Cardiac fibroblast (primary cell): ENCODE data around the gene TGDS.
A peak's percentile ranks its signal among the peaks of the same experiment; 100 is the strongest.

Experiments used
- DNase-seq, 2 donors: peaks; one replicate each; pipeline versions ENCODE4 v3.0.0 to v3.0.0-alpha.2; 2010; ENCODE audit warnings: low read depth in 2 of 2
- H3K4me3 ChIP-seq, 2 donors: replicated peaks in 1 of 2; 1 replicate in 1 of 2; 2 replicates in 1 of 2; pipeline ENCODE4 v1.5.1; 2011; ENCODE audit warnings: low read depth in 2 of 2, low read length in 2 of 2, mild to moderate bottlenecking in 2 of 2, moderate library complexity in 1 of 2
- CTCF ChIP-seq: IDR thresholded peaks from one replicate; pipeline ENCODE4 v1.5.1; 2011; ENCODE audit warnings: low read depth, mild to moderate bottlenecking, low read length, inconsistent platforms

The TGDS gene

GRCh38 chr13:94588541-94588940, 7.4 kb downstream of the TGDS start:
- TF ChIP-seq CTCF: no peak
- DNase-seq: no peak
- H3K4me3 ChIP-seq: no peak overlapping the region

GRCh38 chr13:94586371-94586770, 9.6 kb downstream of the TGDS start:
- TF ChIP-seq CTCF: no peak
- no peak overlapping the region for H3K4me3 ChIP-seq
- no peak for DNase-seq

- no peak overlapping the region for H3K4me3 ChIP-seq
- TF ChIP-seq CTCF: no peak
- DNase-seq: no peak
These were observed 10.3 kb downstream of the TGDS start for GRCh38 chr13:94585543-94586101.

- no peak overlapping the region for H3K4me3 ChIP-seq
- no peak for TF ChIP-seq CTCF
- peak; percentile 18 to 46 for DNase-seq
These were observed 12.0 kb downstream of the TGDS start for GRCh38 chr13:94583926-94584325.

GRCh38 chr13:94579063-94579462, 16.9 kb downstream of the TGDS start:
- TF ChIP-seq CTCF: no peak
- DNase-seq: no peak
- H3K4me3 ChIP-seq: no peak overlapping the region

- no peak for TF ChIP-seq CTCF
- H3K4me3 ChIP-seq: no peak overlapping the region
- DNase-seq: no peak
These were observed 26.3 kb downstream of the TGDS start for GRCh38 chr13:94569615-94570014.

GRCh38 chr13:94568443-94568842, 27.5 kb downstream of the TGDS start:
- no peak for DNase-seq
- TF ChIP-seq CTCF: no peak
- no peak overlapping the region for H3K4me3 ChIP-seq
